SK-N-SH treated with all-trans-retinoic acid at 6 μM for 48 hours (cell line): ENCODE measurements around the gene ATF6B.

Experiments used
- ARNTL ChIP-seq: fragments of 450-650 bp; formaldehyde crosslinking; IDR thresholded peaks from 2 replicates; pipeline ENCODE4 v1.5.0; 2020; ENCODE audit warnings: low read depth, mild to moderate bottlenecking, moderate library complexity, borderline replicate concordance
- CSDC2 ChIP-seq: fragments of 250-450 bp; sonication (Bioruptor Pico); IDR thresholded peaks from 2 replicates; pipeline ENCODE4 v1.5.0; 2020; ENCODE audit warnings: mild to moderate bottlenecking, moderate library complexity
- PATZ1 ChIP-seq: fragments of 250-450 bp; sonication (Bioruptor Pico); IDR thresholded peaks from 2 replicates; pipeline ENCODE4 v1.8.0; 2020; ENCODE audit warnings: mild to moderate bottlenecking, moderate library complexity, borderline replicate concordance
- RARB ChIP-seq: fragments of 250-450 bp; sonication (Bioruptor Pico); IDR thresholded peaks from 2 replicates; pipeline ENCODE4 v1.8.0; 2021; ENCODE audit warnings: mild to moderate bottlenecking, moderate library complexity
- TCF4 ChIP-seq: fragments of 250-450 bp; sonication (Bioruptor Pico); IDR thresholded peaks from 2 replicates; pipeline ENCODE4 v1.8.0; 2021; ENCODE audit warnings: mild to moderate bottlenecking, moderate library complexity, borderline replicate concordance
- TSHZ2 ChIP-seq: fragments of 250-450 bp; sonication (Bioruptor Pico); IDR thresholded peaks from 2 replicates; pipeline ENCODE4 v1.5.0; 2020; ENCODE audit warnings: mild to moderate bottlenecking, moderate library complexity
- ZFP3 ChIP-seq: fragments of 250-450 bp; sonication (Bioruptor Pico); IDR thresholded peaks from 2 replicates; pipeline ENCODE4 v1.5.0; 2020; ENCODE audit warnings: mild to moderate bottlenecking, moderate library complexity
- ZFP30 ChIP-seq: fragments of 450-650 bp; formaldehyde crosslinking; IDR thresholded peaks from 2 replicates; pipeline ENCODE4 v1.5.0; 2022; ENCODE audit warnings: mild to moderate bottlenecking, moderate library complexity
- ZNF70 ChIP-seq: fragments of 450-650 bp; formaldehyde crosslinking; IDR thresholded peaks from 2 replicates; pipeline ENCODE4 v1.5.0; 2020; ENCODE audit warnings: mild to moderate bottlenecking, moderate library complexity

DNA sequence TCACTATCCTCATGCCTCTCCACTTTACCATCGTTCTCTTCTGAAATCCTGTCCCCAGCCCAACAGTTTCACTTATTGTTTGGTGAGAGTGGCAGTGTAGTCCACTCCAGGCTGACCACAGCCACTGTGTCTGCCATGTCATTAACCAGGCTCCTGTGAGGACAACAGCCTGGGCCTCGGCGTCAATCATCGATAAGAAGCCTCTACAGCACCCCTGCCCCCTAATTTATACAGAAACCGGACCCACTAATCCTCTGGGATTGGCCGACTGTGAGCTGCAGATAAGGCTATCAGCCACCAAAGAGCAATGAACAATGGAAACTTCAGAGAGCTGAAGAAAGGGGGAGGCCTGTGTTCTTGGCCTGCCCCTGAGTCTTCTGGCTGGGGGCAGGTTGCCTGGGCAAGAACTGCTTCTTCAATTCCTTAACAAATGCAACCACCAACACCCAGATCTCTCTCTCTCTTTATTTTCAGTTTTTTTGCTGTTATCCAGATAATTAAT is 39.8 kb upstream of the ATF6B start:
- TF ChIP-seq CSDC2 (CRISPR knock-in tag) (no peak), ZNF70 (CRISPR knock-in tag) (no peak), ZFP30 (no peak), TCF4 (CRISPR knock-in tag) (no peak), PATZ1 (CRISPR knock-in tag) (no peak), ARNTL (CRISPR knock-in tag) (no peak), RARB (CRISPR knock-in tag) (no peak), TSHZ2 (CRISPR knock-in tag) (no peak), ZFP3 (CRISPR knock-in tag) (no peak)
